CD4-positive, alpha-beta T cell treated with Interleukin-12 subunit alpha and Interleukin-12 subunit beta, for 1 hour (primary cell): ENCODE measurements around the gene CLTB.

Experiments
- DNase-seq: peaks from one replicate; pipeline ENCODE4 v3.0.0-alpha.2; 2020

Gene CLTB

DNA sequence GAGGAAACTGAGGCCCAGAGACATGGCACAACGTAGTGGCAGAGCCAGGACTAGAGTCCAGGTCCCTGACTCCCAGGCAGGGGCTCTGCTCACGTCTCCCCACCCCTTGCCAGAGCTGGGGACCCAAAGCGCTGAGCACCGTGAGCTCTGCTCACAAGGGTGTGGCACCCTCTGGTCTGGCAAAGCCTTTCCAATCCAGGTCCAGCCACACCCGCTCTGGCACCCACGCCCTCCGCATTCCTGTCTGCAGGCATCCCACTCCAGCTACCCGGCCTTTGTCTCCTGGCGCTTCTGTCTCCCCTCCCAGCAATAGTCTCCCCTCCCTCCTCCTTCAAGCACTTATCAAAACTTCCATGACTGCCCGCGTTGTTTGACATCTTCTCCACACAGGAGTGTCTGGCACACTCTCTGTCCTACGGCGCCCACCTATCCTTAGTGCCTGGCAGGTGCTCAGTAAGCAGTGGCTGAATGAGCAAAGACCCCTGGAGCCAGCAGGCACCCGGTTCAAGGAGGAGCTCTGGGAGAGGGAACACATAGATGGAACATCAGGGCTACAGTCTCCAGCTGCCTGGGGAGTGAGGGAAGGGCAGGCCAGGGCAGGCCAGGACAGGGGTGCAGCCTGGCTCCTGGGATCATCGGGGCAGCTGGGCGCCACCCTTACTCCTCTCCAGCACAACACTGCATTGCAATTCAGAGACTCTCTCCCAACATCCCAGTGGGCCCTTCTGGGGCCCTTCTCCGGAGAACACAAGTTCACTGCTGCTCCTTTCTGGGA, 15.8 kb downstream of the CLTB start:
- no peak for DNase-seq

DNA sequence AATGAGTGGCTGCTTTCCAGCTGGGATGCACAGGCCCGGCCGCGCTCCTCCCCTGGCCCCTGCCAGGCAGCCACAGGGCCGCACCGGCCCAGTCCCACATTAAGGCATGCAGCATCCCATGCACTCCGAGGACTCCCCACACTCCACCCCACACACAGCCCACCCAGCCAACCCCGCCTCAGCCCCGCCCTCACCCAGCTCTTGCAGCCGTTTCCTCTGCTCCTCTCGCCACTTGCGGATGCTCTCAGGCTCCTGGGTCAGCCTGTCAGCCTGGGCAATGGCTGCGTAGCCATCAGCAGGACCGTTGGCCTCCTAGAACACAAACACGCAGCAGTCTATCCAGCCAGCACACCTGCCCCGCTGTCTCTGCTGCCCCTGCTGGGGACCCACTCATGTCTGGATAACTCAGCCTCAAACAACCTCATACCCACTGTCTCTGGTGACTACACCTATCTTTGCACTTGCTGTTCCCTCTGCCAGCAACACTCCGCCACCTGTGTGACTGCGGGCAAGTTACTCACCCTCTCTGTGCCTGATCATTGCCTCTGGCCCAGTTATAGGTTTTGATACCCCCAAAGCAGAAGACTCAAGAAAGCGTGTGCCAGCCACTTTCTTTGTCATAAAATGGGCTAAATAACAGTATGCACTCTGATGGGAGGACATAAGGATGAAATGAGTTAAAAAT, 18.5 kb downstream of the CLTB start:
- no peak for DNase-seq

DNA sequence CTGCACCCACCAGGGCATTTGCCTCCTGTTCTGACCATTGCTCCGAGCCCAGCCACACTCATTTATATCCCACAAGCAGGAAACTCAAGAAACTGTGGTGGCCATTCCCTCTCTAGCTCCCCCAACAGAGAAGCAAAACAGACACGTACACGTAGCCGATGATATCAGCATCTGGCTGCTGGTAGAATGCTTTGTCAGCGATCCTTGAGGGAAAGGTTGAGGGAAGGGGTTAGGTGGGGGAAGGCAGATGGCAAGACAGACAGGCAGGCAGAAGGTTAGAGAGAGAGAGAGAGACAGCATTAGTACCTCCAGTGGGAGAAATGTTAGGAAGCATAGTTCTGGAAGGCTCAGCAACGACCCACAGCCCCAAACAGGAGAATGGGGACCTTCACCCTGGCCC, 20.0 kb downstream of the CLTB start:
- DNase-seq, result no peak

GRCh38 chr5:176394881-176395675, 21.3 kb downstream of the CLTB start:
- DNase-seq, result no peak

DNA sequence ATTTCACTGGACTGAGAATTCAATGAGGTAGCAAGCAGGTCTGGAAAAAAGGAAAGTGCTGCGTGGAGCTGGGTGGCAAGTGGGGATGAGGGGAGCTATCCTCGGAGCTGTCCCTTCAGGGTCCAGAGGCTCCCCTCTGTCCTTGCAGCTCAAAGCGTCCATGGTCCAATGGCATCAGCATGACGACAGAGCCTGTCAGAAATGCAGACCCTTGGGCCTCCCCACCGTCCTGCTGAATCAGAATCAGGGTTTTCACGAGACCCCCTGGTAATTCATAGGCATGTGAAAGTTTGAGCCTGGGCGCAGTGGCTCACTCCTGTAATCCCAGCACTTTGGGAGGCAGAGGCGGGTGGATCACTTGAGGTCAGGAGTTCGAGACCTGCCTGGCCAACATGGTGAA, 22.2 kb downstream of the CLTB start:
- DNase-seq, result no peak

GRCh38 chr5:176392526-176392925, 23.8 kb downstream of the CLTB start:
- no peak for DNase-seq

DNA sequence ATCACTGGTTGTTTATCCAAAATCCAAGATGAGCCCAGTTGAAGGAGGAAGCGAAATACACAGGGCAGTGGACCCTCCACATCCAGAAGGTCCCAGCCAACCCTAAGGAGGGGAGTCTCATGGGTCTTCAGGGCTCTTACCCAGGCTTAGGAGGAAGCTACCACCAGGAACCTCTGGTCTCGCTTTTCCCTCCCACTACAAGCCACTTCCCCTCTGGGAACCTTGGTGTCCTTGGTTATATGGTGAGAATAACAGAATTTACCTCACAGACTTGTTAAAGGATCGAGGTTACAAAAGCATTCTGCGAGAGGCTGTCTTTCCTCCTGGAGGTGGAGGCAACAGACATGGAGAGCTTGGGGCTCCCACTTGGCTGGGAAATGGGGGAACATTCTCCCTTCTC, 24.3 kb downstream of the CLTB start:
- no peak for DNase-seq

DNA sequence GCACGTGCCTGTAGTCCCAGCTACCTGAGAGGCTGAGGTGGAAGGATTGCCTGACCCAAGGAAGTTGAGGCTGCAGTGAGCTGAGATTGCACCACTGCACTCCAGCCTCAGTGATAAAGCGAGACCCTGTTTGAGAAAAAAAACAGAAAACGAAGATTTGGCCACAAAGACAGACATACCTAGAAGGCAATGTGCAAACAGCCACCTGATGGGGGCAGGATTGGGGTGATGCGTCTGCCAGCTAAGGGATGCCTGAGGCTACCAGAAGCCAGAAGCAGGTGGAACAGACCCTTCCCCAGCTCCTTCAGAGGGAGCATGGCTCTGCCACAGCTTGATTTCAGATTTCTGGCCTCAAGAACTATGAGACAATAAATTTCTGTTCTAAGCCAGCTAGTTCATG, 24.9 kb downstream of the CLTB start:
- no peak for DNase-seq

- no peak for DNase-seq
Measured at GRCh38 chr5:176389135-176390123, 26.9 kb downstream of the CLTB start.

DNA sequence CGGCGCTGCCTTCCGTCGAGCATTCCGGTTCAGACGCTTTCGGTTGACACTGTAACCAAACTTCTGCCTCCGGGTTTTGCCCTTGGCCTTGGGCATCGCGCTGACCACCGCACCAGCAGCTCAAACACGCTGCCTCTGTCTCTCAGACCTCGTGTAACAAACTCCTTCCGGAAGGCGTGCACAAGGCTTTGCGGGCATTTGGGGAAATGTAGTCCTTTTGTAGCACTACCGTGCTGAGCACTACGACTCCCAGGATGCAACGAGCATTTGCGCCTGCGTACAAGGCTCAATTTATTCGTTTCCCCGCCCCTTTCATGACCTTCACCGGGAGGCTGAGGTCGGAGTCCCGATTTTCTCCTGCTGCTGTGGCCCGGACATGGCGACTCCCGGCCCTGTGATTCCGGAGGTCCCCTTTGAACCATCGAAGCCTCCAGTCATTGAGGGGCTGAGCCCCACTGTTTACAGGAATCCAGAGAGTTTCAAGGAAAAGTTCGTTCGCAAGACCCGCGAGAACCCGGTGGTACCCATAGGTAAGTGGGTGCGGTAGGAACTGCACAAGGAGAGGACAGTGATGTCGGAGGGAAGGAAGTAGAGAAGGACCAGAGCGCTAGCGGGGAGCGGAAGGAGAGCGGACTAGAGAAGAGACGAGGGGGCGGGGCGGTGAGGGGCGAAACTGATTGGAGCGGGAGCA, 27.8 kb downstream of the CLTB start, which contains the start of the genes HIGD2A and NOP16:
Gene HIGD2A, plus strand, starts transcription at position 308 of the 691 bp plus-strand sequence. Its CDS starts 69 bp downstream, at position 377.
Gene NOP16, minus strand, starts transcription at position 155 of the 691 bp plus-strand sequence. Its CDS starts 59 bp downstream, at position 96.
- peak; percentile 99 for DNase-seq

DNA sequence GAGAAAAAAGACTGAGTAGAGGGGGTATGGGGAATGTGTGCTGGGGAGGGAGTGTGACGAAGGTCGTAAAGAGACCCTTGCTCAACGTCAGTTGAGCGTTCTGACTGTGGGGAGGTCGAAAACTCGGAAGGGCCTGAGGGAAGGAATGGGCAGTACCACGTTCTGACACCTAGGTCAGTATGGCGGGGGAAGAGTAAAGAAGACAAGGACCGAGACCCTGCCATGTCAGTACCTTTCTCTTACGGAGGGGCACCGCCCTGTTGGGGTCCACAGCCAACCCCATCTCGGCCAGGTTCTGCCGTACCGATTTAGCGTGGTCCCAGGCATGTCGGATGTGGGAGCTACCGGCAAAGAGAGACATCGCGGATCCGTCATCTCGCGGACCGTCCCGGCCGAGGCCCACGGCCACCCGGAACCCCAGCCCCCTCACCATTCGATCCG, 28.3 kb downstream of the CLTB start:
- DNase-seq, result peak; percentile 4

- no peak for DNase-seq
Measured at GRCh38 chr5:176387384-176387925, 28.9 kb downstream of the CLTB start.

GRCh38 chr5:176386491-176386890, 29.8 kb downstream of the CLTB start:
- no peak for DNase-seq

GRCh38 chr5:176384991-176385390, 31.3 kb downstream of the CLTB start:
- DNase-seq, result no peak

- DNase-seq, result no peak
Measured at GRCh38 chr5:176384366-176384930, 31.9 kb downstream of the CLTB start.

GRCh38 chr5:176383961-176384360, 32.4 kb downstream of the CLTB start:
- DNase-seq, result no peak

DNA sequence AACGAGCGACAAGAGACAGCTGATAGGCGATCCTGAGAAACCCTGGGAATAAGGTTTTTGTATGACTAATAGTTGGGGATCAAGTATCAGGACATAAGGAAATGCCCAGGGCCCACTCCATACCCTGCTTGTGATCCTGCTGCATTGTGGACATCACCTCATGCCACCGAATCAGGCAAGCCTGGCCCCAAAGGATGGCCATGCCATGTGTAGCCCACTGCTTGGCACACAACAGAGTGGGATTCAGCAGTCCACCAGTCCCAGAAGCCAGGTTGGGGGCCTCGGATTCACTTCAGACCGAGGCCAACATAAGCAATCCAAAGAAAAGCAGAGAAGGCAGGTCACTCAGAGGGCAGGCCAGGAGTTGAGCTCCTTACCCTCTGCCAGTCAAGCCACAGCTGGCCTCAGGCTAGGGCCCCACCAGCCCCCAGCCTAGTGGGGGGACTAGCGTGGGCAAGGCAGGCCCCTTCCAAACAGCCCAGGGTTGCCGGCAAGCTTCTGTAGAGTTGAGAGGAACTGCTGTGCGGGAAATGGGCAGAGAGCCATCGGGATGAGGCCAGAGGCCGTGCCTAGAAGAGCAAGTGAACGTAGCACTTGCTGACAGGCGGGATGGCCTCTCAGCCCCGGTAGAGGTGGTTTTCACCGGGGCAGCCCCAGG, 33.0 kb downstream of the CLTB start:
- no peak for DNase-seq

DNA sequence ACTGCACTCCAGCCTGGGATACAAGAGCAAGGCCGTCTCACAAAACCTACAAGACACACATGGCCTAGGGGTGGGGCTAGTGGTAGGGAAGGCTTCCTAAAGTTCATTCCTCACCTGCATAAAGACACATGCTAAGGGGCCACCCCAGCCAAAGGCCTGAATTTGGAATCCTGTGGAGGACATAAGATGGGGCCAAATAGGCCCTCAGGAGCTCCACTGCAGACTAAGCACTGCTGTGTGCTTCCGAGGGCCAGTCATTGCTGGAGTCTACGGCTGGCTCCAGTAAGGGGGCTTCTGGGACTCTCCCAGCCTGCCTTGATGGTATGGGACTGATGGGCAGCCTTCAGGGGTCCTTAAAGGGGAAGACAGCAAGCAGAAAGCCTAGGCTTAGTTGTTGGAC, 33.6 kb downstream of the CLTB start:
- DNase-seq, result no peak

DNA sequence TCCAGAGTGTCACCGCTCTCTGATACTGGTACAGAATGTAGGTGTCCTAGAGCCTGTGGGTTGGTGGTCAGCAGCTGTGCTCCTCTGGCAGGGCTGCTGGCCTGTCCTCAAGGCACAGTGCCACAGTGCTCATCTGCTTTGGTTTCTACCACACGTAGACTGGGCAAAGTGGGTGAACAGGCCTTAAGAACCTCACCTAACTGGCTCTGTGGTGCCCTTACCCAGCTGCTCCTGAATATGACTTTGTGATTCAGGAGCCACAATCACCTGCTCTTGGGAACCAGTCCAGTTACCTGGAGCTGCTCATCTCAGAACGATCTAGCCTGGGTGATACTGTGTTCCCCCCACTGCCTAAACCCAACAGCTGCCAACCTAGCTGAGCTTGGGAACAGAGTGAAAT, 34.4 kb downstream of the CLTB start:
- no peak for DNase-seq

DNA sequence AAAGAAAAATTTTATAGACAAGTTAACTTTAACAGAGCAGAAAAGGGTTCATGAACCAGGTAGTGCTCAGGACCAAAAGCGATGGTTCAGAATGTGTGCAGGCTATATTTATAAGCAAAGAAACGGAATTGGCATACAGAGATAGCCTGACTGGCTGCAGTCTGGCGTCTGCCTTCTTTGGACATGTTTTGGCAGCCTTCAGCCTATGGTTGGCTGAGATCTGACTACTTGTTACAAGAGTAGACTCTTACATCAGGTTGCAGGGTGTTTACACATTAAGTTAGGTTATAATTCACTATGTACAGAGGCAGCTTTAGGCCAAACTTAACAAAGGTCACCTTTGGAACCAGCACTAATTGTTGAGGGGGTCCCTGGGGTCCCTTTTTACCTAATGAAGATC, 34.9 kb downstream of the CLTB start:
- DNase-seq, result no peak
